SK-MEL-5 (cell line): ENCODE results near the gene RAB3D. TPM values are rescaled to one million over a fixed set of nuclear protein-coding genes. Genes with fewer than 3 reads are reported as not detected.
"Not testable (repeated sequence)": the region's sequence is repeated elsewhere in the genome, so short reads cannot be mapped to it uniquely, and the experiment has no call there.

Experiments
- DNase-seq: peaks from one replicate; pipeline ENCODE4 v3.0.0-alpha.2; 2016; ENCODE audit warnings: low read depth, low spot score
- in situ Hi-C: cut with HindIII; loops from 2 replicates; pipeline ENCODE4 v1.10.0; 2016; ENCODE audit warnings: low sequenced_read_pairs, high pct_unique_total_duplicates, low pct_unique_long_range_greater_than_20kb
- total RNA-seq: library from RNA; depleted of rRNA; stranded (reverse); fragments of >200 nt; shearing (Covaris generic); gene quantifications from 2 replicates; pipeline ENCODE4 v1.2.3, GENCODE V29; 2014

The RAB3D gene
- total RNA-seq, 1 experiment from 2014 or later: 7.6 TPM

DNA sequence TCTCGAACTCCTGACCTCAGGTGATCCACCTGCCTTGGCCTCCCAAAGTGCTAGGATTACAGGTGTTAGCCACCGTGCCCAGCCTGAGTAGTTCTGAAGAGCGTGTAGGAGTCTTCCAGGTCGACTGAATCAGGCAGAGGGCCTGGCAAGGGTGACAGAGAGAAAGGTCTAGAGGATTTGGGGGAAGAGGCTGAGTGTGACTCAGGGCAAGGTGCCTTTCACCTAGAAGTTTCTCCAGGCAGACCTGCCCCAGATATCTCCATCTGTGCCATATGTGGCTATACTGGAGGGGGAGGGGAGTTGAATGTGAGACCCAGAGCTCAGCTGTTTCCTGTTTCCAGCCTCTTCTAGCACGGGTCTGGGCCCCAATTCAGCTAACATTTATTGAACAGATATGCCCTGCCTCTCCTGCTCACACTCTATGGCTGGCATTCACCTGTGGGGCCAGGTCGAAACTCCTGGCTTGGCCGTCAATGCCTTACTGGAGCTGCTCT is 8.1 kb upstream of the RAB3D start:
- in situ Hi-C loops: no loop called here
- DNase-seq: no peak

DNA sequence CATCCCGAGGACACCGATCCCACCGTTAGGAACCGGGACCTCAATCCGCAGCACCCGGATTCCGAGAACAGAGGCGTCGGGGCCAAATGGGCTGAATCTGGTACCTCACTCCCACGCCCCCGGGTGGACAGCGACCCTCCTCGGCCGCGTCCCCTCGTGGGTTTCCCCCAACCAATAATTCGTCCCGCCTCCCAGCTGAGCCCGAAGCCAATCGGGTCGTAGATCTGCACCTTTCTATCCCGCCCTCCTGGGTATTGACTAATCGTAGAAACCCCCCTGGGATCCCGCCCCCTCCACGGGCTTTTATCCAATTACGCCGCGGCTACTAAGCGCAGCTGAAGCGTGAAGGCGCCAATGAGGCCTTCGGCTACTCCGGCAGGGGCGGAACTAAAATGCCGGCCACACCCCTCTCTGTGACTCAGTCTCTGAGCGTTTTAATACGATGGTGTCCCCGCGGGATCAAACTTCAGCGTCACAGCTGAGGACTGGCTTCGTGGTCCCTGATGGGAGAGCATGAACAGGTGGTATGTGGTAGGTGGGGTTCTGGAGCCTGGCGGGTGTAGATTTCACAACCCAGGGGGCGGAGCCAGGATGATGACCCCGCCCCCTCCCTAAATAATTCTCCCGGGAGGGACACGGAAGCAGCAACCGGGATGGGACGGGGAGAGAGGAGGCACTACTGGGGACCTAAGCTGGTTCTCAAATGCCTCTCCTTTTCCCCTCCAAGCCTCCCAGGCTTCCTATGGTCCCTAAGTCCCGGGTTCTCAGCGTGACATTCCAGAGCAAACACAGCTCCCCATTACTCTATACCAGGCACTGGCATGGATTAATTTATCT is 6.9 kb upstream of the RAB3D start, which contains the start of the genes CCDC159 and TMEM205:
Gene CCDC159, plus strand, starts transcription at position 416 of the 837 bp plus-strand sequence. Its CDS starts 88 bp downstream, at position 504.
Gene TMEM205, minus strand, starts transcription at position 165 of the 837 bp plus-strand sequence. CDS start 649 bp downstream, outside the sequence.
- in situ Hi-C loops: no loop called here
- peak; percentile 97 for DNase-seq

- in situ Hi-C loops: no loop called here
- DNase-seq: no peak
Observed at GRCh38 chr19:11345122-11345803, 5.8 kb upstream of the RAB3D start.

DNA sequence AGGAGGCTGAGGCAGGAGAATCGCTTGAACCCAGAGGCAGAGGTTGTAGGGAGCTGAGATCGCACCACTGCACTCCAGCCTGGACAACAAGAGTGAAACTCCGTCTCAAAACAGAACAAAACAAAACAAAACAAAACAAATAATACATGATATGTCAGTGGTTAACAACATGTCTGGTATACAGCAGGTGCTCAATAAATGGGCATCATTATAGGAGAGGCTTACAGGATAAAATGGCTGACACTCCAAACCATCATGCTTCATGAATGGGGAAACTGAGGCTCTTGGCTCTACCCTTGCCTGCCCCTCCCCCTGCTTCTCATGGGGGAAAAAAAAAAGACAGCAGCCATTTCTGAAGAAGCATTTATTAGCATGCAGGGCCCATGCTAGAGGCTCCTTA is 3.0 kb upstream of the RAB3D start:
- DNase-seq: no peak
- in situ Hi-C loops: no loop called here

- DNase-seq, in situ Hi-C loops: not testable (repeated sequence)
Observed at GRCh38 chr19:11340099-11340467, 626 bp upstream of the RAB3D start.

GRCh38 chr19:11338569-11339253 is 746 bp downstream of the RAB3D start:
- DNase-seq: no peak
- in situ Hi-C loops: no loop called here

GRCh38 chr19:11338121-11338520 is 1.3 kb downstream of the RAB3D start:
- no peak for DNase-seq
- in situ Hi-C loops: no loop called here

- in situ Hi-C loops: no loop called here
Observed at GRCh38 chr19:11337080-11337479, 2.4 kb downstream of the RAB3D start.

DNA sequence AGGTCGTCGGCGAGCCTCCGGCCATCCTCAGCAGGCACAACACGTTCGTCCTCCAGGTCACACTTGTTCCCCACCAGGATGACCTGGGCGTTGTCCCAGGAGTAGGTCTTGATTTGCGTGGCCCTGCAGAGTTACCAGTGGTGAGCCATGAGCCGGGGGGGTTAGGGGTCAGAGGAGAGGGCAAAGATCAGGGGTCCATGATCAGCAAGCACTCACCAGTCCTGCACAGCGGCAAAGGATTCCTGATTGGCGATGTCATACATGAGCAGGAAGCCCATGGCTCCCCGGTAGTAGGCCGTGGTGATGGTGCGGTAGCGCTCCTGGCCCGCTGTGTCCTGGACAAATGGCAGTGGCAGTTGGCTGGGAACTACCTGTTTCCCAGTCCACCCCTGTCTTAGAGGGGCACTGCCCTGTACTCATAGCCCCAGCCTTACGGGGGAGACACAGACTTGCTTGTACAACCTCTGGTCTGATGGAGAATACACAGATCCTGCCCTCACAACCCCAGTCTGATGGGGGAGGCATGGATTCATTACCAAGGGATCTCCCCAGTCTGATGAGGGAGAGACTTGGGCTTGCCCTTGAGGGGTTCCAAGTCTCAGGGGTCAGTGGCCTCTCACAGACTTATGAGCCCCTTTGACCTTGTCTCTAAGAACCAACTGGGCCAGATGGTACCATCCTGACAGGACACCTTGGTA is 3.9 kb downstream of the RAB3D start:
- no peak for DNase-seq
- in situ Hi-C loops: no loop called here

More at GRCh38 chr19:11337080-11337479, 2.4 kb downstream of the RAB3D start:
- DNase-seq: no peak

DNA sequence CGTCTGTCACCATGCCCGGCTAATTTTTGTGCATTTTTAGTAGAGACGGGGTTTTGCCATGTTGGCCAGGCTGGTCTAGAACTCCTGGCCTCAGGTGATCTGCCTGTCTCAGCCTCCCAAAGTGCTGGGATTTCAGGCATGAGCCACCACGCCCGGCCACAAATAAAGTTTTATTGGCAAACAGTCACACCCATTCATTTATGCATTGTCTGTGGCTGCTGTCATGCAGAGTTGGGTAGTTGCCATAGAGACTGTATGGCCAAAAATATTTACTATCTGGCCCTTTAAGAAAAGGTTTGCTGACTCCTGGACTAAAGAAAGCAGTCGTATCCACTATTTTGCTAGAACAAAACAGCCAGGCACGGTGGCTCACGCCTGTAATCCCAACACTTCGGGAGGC is 5.6 kb downstream of the RAB3D start:
- peak; percentile 19 for DNase-seq
- in situ Hi-C loops: not testable (repeated sequence)

DNA sequence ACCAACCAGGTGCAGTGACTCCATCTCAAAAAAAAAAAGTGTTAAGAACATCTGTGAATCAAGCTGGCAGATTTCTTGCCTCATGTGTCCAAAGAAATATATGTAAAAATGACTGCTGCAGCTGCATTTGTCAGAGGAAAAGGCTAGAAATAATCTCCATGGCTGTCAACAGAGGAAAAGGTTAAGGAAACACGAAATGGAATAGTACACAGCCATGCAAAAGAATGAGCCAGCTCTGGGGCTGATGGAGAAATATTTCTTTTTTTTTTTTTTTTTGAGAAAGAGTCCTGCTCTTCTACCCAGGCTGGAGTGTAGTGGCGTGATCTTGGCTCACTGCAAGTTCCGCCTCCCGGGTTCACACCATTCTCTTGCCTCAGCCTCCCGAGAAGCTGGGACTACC is 6.6 kb downstream of the RAB3D start:
- in situ Hi-C loops: no loop called here
- no peak for DNase-seq

DNA sequence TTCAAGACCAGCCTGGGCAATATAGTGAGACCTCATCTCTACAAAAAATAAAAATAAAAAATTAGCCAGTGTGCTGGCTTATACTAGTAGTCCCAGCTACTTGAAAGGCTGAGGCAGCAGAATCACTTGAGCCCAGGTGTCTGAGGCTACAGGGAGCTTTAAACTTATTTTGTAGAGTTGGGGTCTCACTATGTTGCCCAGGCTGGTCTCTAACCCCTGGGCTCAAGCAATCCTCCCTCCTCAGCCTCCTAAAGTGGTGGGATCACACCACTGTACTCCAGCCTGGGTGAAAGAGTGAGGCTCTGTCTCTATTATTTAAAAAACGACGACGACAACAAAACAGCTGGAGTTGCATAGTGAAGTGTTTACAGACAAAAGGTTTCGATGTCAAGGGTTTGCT is 8.0 kb downstream of the RAB3D start:
- in situ Hi-C loops: no loop called here
- DNase-seq: no peak

GRCh38 chr19:11330127-11330526 is 9.3 kb downstream of the RAB3D start:
- in situ Hi-C loops: no loop called here
- DNase-seq: no peak

DNA sequence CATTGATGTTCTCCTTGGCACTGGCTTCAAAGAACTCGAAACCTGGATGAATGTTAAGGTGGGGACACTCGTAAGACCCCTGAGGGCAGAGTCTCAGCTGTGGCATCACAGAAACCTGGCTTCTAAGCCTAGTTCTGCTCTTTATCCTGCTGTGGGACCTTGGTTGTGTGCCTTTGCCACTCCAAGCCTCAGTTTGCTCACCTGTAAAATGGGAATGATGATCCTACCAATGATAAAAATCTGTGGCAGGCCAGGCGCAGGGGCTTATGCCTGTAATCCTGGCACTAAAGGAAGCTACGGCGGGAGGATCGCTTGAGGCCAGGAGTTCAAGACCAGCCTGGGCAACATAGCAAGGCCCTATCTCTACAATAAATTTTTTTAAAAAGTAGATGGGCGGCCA is 13.9 kb downstream of the RAB3D start:
- in situ Hi-C loops: no loop called here
- no peak for DNase-seq

GRCh38 chr19:11324748-11325389 is 14.6 kb downstream of the RAB3D start:
- DNase-seq: no peak
- in situ Hi-C loops: no loop called here

DNA sequence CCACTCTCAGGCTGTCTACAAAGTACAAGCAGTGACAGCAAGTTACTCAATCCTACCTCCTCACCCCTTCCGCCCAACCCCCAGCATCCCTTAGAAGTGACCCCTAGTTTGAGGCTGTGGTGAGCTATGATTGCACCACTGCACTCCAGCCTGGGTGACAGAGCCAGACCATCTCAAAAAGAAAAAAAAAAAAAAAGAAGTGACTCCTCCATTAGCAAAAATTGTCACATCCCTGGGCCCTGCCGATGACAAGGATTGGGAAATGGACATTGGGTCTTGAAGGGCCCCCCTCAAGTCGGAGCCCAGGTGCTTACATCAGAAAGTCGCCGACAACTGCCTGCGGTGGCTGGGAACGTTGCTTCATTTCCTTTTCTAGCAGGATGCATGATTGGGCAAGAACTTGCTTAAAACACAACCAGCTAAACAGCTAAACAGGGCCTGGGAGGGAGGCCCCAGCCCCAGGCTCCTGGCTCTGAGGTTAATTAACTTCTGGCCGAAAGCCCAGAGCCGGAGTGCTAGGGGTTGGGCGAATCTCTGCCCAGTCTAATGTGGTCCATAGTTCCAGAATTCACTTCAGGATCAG is 15.3 kb downstream of the RAB3D start:
- in situ Hi-C loops: no loop called here
- DNase-seq: peak; percentile 75

DNA sequence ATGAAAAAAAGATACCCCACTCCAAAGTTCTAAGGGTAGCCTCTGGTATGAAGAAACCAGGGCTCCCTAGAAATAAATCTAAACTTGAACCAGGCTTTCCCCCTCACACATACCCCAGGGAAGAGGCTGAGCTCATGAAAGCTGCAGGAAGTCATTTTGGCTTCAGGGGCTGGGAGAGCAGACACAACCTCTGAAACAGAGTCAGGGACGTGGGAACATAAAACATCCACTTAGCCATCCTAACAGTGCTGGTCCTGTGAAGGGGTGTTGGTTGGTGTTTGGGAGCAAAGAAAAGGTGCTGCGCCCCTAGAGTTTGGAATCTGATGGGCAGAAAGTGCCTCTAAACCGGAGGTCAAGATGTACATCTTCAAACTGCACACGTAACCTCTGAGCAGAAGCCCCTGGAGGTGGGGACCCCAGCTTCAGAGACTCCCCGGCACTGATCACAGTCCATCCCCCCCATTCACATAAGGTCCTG is 15.8 kb downstream of the RAB3D start:
- DNase-seq: no peak
- in situ Hi-C loops: no loop called here
